Erythroblast (primary cell): ENCODE results near the gene DCK.

Experiments
- DNase-seq, 2 experiments: peaks; one replicate each; lab custom pipeline; 2025; lab: John Stamatoyannopoulos, UW
- GATA1 ChIP-seq: IDR thresholded peaks from 2 replicates; pipeline ENCODE4 v1.6.1; 2011; ENCODE audit warnings: low read depth, mild to moderate bottlenecking, control low read depth, low read length, moderate library complexity
- POLR2A ChIP-seq: IDR thresholded peaks from 2 replicates; pipeline ENCODE4 v1.6.1; 2011; ENCODE audit warnings: mild to moderate bottlenecking, low read length

DCK gene

DNA sequence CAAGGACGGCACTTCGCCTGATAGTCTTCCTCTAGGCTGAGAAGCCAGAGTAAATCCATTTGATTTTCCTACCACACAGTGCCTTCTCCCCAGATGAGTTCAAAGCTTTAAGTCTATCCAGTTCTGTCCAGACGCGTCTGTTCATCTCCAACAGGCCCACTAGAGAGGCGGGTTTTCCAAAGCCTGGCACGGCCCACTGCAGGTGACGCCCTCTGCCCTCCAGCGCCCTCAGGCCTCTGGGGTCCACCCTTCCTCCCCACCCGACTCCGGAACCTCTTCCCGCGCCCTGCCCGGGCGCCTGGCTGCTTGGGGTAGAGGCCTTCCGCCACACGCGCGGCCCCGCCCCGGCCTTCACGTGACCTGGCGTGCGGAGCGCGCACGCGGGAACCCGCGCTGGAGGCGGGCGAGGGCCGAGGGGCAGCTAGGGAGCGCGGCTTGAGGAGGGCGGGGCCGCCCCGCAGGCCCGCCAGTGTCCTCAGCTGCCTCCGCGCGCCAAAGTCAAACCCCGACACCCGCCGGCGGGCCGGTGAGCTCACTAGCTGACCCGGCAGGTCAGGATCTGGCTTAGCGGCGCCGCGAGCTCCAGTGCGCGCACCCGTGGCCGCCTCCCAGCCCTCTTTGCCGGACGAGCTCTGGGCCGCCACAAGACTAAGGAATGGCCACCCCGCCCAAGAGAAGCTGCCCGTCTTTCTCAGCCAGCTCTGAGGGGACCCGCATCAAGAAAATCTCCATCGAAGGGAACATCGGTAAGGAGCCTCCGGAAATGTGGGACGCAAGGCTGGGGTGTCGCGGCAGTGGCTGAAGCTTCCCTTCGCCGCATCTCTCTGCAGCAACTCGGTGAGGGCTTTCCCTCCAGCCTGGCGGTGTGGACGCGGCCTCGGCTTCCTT, at the start of gene DCK:
Gene DCK (plus strand): TSS at position 469 of the 888 bp plus-strand sequence. CDS start 187 bp downstream, at position 656.
- TF ChIP-seq POLR2A (peak; percentile 92), GATA1 (no peak)
- peak; percentile 95 to 96 for DNase-seq

DNA sequence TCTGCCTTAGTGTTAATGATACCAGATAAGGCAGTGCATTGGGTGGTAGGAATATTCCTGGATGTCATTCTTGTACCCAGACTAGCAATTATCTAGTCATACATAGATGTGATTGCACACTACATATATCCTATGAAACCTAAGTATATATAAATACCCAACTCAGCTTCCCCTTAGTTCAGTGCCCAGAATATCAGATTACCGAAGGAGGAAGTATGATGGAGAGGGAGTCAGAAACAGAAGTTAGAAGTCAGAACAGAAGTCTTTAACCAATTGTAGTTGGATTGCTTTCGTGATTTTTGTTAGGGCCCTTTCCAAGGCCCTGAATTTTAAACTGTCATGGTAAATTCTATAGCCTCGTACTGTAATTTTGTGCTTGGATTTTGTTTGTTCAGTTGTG, 48.4 kb upstream of the DCK start:
- no peak for DNase-seq
- TF ChIP-seq POLR2A (no peak), GATA1 (no peak)

DNA sequence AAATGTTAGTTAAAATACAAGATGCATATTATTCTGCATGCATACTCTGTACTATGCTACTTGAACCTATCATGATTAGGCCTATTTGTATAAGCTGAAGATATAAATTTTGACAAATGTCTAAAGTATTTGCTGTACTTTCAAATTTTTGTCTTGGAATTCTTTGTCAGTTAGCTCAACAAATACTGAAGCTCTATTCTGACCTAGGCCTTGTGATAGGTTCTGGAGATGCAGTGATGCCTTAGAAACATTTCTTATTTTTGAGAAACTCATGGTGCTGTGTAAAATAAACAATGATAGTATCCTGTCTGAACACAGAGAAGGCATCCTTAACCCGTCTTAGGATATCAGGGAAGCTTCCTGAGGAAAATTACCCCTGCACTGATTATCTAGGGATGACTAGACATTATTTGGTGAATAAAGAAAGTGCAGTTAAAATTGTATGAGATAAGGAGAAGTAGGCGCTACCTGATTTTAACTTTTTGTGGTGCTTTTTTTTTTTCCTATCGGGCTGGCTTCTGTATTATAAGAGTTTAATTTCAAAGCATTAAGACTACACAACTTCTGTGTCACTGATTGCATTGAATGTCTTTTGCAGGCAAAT, 47.9 kb upstream of the DCK start:
- DNase-seq: no peak
- TF ChIP-seq POLR2A: no peak
- no peak for TF ChIP-seq GATA1

DNA sequence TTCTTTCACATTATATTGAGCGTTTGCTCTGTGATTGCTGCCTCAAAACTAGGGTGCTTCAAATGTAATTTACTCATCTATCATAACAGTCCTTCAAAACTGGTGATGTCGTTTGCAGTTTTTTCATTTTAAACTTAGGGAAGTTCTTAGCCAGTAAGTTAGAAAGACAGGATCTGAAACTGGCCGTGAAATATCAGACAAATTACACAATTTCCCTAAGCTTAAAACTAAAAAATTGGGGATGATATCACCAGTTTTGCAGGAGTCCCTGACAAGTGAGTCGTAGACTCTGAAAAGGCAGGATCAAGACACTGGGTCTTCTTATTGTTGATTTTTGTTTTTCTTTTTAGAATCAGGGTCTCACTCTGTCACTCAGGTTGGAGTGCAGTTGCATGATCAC, 46.5 kb upstream of the DCK start:
- DNase-seq: no peak
- TF ChIP-seq GATA1 (no peak), POLR2A (no peak)

DNA sequence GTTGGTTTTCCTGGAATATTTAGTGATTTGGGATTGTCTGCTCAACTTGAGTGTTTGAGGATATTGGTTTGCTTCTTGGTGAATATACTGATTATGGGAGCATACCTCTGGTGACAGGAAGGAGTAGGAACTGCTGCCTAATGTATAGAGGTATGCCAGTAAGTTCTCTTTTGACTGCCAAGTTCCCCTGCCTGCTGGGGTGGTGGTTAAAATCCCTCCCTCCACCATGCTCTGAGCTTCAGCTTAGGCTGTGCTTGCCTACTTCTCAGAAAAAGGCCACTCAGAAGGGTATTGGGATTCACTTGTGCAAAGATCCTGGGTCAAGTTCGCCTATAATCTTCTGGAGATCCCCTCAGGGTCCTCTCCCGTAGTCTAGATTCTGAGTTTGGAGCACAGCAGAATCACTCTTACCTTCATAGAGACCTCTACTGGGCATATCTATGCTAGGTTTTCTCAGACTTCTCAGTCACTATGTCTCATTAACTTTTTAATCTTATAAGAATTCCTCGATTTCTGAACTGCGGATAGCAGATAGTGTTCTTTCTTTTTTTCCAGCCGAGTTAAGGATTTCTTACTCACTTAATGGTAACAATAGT, 44.7 kb upstream of the DCK start:
- TF ChIP-seq POLR2A (no peak), GATA1 (no peak)
- no peak for DNase-seq

DNA sequence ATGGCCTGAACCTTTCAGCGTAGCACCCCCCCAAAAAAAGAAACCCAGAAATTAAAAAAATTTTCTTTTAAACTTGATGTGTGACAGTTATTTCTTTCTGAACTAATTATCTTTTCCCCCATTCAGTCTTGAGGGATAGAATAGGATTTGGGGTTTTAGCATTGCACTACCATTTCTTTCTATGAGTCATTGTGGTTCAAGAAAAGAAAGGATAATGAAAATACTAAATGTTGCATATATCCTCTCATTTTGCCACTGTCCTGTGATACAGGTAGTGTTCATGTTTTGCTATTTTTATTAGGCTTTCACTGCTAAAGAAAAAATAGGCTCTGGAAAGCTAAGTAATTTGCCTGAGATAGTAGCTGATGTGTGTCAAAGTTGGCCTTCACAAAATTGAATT, 39.4 kb upstream of the DCK start:
- TF ChIP-seq GATA1: no peak
- no peak for TF ChIP-seq POLR2A
- no peak for DNase-seq

DNA sequence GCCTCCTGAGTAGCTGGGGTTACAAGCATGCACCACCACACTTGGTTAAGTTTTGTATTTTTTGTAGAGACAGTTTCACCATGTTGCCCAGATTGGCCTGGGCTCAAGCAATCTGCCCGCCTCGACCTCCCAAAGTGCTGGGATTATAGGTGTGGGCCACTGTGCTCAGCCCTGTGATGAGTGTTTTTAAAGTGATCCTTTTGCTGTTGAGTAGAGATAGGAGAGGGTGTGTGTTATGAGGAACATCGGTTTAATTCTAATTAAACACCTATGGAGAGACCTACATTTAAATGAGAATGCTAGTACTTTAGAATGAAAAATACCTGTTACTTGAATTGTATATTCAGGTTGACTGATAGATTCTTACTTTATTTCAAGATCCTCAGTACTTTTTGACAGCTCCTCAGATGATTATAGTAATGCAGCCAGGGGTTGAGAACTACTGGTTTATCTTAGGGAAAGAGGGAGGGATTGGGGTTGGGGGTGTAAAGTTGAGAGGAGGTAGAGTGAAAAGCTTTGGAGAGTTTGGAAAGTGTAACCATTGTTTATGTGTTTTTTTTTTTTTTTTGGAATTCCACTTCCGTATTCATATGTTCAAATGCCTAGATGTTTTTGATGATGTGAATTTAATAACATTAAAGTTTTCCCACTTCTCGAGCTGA, 36.8 kb upstream of the DCK start:
- no peak for TF ChIP-seq GATA1
- no peak for TF ChIP-seq POLR2A
- DNase-seq: no peak

DNA sequence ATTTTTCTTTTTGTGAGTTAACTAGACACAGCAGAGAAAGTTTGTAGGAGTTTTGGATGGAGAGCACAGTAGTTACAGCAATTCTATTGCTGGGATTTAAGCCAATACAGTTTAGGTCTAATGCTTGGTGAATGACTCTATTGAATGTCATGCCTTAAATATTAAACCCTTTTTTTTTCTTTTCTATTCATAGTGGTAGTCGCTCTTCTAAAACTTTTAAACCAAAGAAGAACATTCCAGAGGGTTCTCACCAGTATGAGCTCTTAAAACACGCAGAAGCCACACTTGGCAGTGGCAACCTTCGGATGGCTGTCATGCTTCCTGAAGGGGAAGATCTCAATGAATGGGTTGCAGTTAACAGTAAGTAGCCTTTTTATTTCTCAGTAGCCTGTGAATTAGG, 34.8 kb upstream of the DCK start:
- DNase-seq: no peak
- no peak for TF ChIP-seq POLR2A
- no peak for TF ChIP-seq GATA1

DNA sequence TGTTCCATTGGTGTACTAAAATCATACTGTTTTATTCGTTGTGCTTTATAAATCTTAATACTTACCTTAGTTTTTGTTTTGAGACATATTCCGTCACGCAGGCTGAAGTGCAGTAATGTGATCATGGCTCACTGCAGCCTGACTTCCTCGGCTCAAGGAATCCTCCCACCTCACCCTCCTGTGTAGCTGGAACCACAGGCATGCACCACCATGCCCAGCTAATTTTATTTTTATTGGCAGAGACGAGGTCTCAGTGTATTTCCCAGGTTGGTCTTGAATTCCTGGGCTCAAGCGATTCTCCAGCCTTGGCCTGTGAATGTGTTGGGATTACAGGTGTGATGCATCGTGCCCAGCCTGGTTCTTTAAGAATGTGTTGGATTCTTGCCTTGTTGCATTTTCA, 24.4 kb upstream of the DCK start:
- no peak for DNase-seq

DNA sequence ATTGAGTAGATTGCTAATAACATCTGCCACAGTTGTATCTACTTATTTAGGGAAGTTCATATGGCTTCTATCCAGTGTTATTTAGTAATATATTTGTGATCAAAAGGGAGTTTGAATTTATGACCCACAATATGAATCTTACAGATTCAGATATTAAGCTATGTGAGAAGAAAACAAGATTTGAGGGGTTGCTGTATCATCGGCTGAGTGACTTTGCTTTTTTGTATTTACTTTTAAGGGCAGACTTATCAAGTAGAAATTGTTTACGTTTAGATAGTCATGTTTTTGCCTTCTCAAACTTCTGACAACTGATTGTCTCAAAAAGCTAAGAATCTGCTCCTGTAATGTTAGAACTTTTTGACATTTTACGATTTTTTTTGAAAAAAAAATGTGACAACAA, 17.2 kb upstream of the DCK start:
- DNase-seq: peak; percentile 64 to 76
- TF ChIP-seq GATA1 (no peak), POLR2A (no peak)

More for the DNA sequence above, 24.4 kb upstream of the DCK start:
- no peak for TF ChIP-seq GATA1
- no peak for TF ChIP-seq POLR2A

DNA sequence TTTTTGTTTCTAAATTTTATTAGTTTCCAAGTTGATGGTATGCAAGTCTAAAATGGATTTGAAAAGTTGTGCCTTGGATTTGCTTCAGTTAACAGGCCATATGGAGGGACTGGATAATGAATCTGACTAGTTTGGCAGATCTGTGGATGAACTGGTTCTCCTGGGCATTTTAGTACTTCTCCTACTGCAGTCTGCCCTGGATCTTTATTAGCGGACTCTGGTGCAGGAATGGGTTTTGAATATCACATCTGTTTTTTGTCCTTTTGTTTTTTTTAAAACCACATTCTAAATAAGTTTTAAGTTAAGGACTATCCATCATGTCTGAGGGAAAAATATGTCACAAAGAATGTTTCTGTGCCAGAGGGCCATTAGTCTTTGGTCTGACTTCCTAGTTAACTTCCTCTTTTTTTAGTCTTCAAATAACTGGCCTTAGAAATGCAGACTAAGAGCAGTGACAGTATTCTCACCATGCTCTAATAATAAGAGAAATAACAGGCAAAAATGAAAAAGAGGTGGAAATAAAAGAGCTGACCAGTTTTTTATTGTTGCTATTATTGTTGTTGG, 13.9 kb upstream of the DCK start:
- DNase-seq: no peak

DNA sequence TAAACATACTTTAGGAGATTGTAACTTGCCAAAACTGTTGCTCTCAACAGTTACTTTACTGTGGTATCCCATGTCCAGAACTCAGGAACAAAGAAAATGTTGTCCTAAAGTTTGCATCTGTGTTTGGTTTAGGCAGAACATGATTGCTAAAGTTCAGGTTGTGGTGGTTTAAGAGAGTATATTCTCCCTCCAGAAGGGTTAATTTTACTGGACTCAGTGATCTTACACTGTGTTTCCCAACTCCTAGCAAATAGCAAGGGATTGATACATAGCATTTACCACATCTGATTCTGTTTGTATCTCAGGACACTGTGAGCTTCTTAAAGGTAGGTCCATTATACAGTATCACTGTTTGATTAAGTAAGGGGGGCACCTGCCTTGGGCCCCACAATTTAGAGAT, 13.3 kb upstream of the DCK start:
- TF ChIP-seq POLR2A (no peak), GATA1 (no peak)
- DNase-seq: no peak

More for the DNA sequence above, 13.9 kb upstream of the DCK start:
- no peak for TF ChIP-seq POLR2A
- TF ChIP-seq GATA1: no peak

DNA sequence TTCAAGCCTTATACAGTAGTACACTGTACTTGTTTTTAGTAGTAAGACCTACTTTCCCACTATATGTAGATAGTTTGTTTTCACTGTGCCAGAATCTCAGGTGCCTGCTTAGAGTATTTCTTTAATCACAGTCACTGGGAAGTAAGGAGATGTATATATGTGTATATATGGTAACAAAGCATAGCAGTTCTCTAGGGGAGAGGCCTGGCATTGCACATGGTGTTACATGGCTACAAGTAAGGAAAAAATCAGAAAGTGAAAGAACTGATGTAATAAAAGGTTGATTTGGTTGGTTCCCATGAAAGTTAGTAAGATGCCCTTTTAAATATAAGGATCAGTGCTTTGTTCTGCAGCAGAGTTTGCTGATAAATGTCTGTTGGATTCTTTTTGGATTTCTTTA, 9.3 kb upstream of the DCK start:
- peak in 1 of 2 experiments; percentile 14 for DNase-seq
- TF ChIP-seq GATA1: no peak
- TF ChIP-seq POLR2A: no peak
